GM23248 (cell line): ENCODE measurements around the gene MPPED2. TPM values are rescaled to one million over a fixed set of nuclear protein-coding genes. Genes with fewer than 3 reads are reported as not detected.

Experiments
- DNase-seq: peaks from one replicate; pipeline ENCODE4 v3.0.0-alpha.2; 2015
- H2AFZ ChIP-seq: fragments of 200-600 bp; sonication (generic); 2 replicates; pipeline ENCODE4 v1.6.1; 2016; ENCODE audit warnings: antibody characterized with exemption
- H3F3A ChIP-seq: fragments of 200-600 bp; sonication (generic); 2 replicates; pipeline ENCODE4 v1.6.1; 2016; ENCODE audit warnings: mild to moderate bottlenecking, antibody characterized with exemption, mixed run types; ENCODE audit not compliant: insufficient read depth
- H3K27ac ChIP-seq: fragments of 200-600 bp; sonication (generic); 2 replicates; pipeline ENCODE4 v1.5.1; 2016; ENCODE audit warnings: mild to moderate bottlenecking
- H3K27me3 ChIP-seq: fragments of 200-600 bp; sonication (generic); replicated peaks from 2 replicates; pipeline ENCODE4 v1.6.1; 2016; ENCODE audit warnings: mild to moderate bottlenecking; ENCODE audit not compliant: insufficient read depth
- H3K36me3 ChIP-seq: fragments of 200-600 bp; sonication (generic); 2 replicates; pipeline ENCODE4 v1.6.1; 2016; ENCODE audit warnings: low read depth, mild to moderate bottlenecking
- H3K4me1 ChIP-seq: fragments of 200-600 bp; sonication (generic); 2 replicates; pipeline ENCODE4 v1.6.1; 2016; ENCODE audit warnings: mild to moderate bottlenecking; ENCODE audit not compliant: insufficient read depth
- H3K4me2 ChIP-seq: fragments of 200-600 bp; sonication (generic); one replicate; pipeline ENCODE4 v1.6.1; 2016; ENCODE audit warnings: mild to moderate bottlenecking; ENCODE audit not compliant: unreplicated experiment
- H3K4me3 ChIP-seq: fragments of 200-600 bp; sonication (generic); 2 replicates; pipeline ENCODE4 v1.5.1; 2016; ENCODE audit warnings: mild to moderate bottlenecking
- H3K79me2 ChIP-seq: fragments of 200-600 bp; sonication (generic); 2 replicates; pipeline ENCODE4 v1.6.1; 2016; ENCODE audit warnings: mild to moderate bottlenecking; ENCODE audit not compliant: insufficient read depth
- H3K9ac ChIP-seq: fragments of 200-600 bp; sonication (generic); 2 replicates; pipeline ENCODE4 v1.6.1; 2016; ENCODE audit warnings: mild to moderate bottlenecking
- H3K9me2 ChIP-seq: fragments of 200-600 bp; sonication (generic); 2 replicates; pipeline ENCODE4 v1.6.1; 2016; ENCODE audit warnings: mixed run types, mild to moderate bottlenecking, moderate library complexity; ENCODE audit not compliant: insufficient read depth
- H3K9me3 ChIP-seq: fragments of 200-600 bp; sonication (generic); one replicate; pipeline ENCODE4 v1.6.1; 2017; ENCODE audit warnings: low read depth
- H4K20me1 ChIP-seq: fragments of 200-600 bp; sonication (generic); 2 replicates; pipeline ENCODE4 v1.6.0; 2016; ENCODE audit not compliant: insufficient read depth
- EZH2 ChIP-seq: fragments of 200-600 bp; sonication (generic); IDR thresholded peaks from 2 replicates; pipeline ENCODE4 v1.6.1; 2018; ENCODE audit warnings: antibody characterized with exemption, mild to moderate bottlenecking; ENCODE audit not compliant: insufficient read depth, poor library complexity, severe bottlenecking
- EZH2phosphoT487 ChIP-seq: fragments of 200-600 bp; sonication (generic); IDR thresholded peaks from 2 replicates; pipeline ENCODE4 v1.6.1; 2018; ENCODE audit warnings: antibody characterized with exemption, moderate library complexity, mild to moderate bottlenecking, low read depth; ENCODE audit not compliant: insufficient read depth
- WGBS, 2 experiments: methylation state at CpG; one replicate each; pipeline ENCODE4 v1.1.6; 2015 to 2017; ENCODE audit warnings: low lambda C conversion rate in 2 of 2, low coverage in 1 of 2; ENCODE audit errors: missing lambda C conversion rate in 2 of 2; 5-methylcytosine and 5-hydroxymethylcytosine counted together
- in situ Hi-C: fragments of 300-500 bp; cut with MboI; formaldehyde crosslinking; loops from 2 replicates; pipeline ENCODE4 v1.15.0; 2020
- polyA plus RNA-seq: library from polyadenylated mRNA; unstranded; fragments of >200 nt; fragmentation: Nextera tagmentation; extraction: Ambion mirVana; gene quantifications from 2 replicates; pipeline ENCODE4 v1.2.1, GENCODE V29; 2016
- total RNA-seq: library from RNA; depleted of rRNA; stranded (reverse); fragments of >200 nt; shearing (Covaris generic); gene quantifications from 2 replicates; pipeline ENCODE4 v1.2.3, GENCODE V29; 2014

The MPPED2 gene
- total and polyA plus RNA-seq, 2 experiments from 2014 or later: not detected

- H3K4me2 ChIP-seq: no peak overlapping the region
Observed at GRCh38 chr11:30457087-30457486, 129.1 kb downstream of the MPPED2 start.

DNA sequence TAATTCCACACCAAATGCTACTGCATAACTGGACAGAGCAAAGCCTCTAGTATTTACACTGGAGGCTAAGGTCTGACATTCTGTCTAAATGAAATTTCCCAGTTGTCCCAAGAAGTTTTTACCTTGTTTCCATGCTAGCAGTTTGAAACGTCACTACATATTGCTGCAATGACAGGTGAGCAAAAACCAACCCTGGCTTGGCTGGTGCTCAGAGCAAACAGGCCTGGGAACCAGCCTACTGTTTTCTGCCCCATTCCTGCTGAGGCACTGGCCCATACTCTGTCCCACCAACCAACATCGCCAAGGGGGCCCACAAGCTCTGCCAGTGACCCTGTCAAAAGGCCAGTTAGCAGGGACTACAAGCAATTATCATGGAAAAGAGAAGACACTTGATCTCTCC, 131.1 kb downstream of the MPPED2 start:
- TF ChIP-seq EZH2: no peak
- no peak for TF ChIP-seq EZH2phosphoT487
- in situ Hi-C loops: no loop called here
- 26 to 29% methylated on average over 2 of the region's 2 CpGs for WGBS, 2 experiments
- H3K27ac ChIP-seq: no peak overlapping the region
- no peaks in the 10 kb centered on the region for H3K4me1 ChIP-seq
- no peaks in the 10 kb centered on the region for H3F3A ChIP-seq
- H3K79me2 ChIP-seq: no peaks in the 10 kb centered on the region
- no peaks in the 10 kb centered on the region for H3K9me2 ChIP-seq
- no peak overlapping the region for H3K9ac ChIP-seq
- H3K27me3 ChIP-seq: no peaks in the 10 kb centered on the region
- H3K36me3 ChIP-seq: no peaks in the 10 kb centered on the region
- no peak for DNase-seq
- no peak overlapping the region for H2AFZ ChIP-seq
- H3K9me3 ChIP-seq: no peaks in the 10 kb centered on the region
- no peak overlapping the region for H3K4me3 ChIP-seq
- H3K4me2 ChIP-seq: no peak overlapping the region
- H4K20me1 ChIP-seq: no peaks in the 10 kb centered on the region

More at GRCh38 chr11:30457087-30457486, 129.1 kb downstream of the MPPED2 start:
- WGBS, 2 experiments: 59 to 75% methylated on average over 3 of the region's 3 CpGs
- H3K36me3 ChIP-seq: no peaks in the 10 kb centered on the region
- no peaks in the 10 kb centered on the region for H3K4me1 ChIP-seq
- no peak overlapping the region for H3K4me3 ChIP-seq
- H3K9me3 ChIP-seq: no peaks in the 10 kb centered on the region
- DNase-seq: no peak
- no peak for TF ChIP-seq EZH2phosphoT487
- TF ChIP-seq EZH2: no peak
- no peaks in the 10 kb centered on the region for H4K20me1 ChIP-seq
- H2AFZ ChIP-seq: no peak overlapping the region
- no peaks in the 10 kb centered on the region for H3F3A ChIP-seq
- H3K9me2 ChIP-seq: no peaks in the 10 kb centered on the region
- H3K79me2 ChIP-seq: no peaks in the 10 kb centered on the region
- no peaks in the 10 kb centered on the region for H3K27me3 ChIP-seq
- H3K27ac ChIP-seq: no peak overlapping the region
- no peak overlapping the region for H3K9ac ChIP-seq
- in situ Hi-C loops: no loop called here

DNA sequence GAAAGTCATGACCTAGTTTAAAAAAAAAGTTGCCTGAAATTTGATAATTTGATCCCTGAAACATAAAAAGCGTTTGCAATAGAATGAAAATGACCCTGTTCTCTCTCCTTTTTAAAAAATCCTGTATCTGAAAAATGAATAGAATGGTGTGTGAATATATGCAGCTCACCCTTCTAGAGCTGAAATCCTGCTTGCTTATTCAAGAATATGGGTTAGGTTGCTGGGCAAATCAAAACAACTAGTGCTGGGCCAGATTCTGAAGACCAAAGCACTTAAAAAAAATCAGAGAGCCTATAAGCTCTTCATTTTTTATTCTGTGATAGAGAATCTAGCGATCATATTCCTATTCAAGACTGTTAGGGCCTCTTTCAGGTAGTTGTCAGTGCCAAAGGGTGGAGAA, 131.6 kb downstream of the MPPED2 start:
- Histone ChIP-seq H3K4me3 (no peak overlapping the region), H3K4me1 (no peaks in the 10 kb centered on the region), H3K9me3 (no peaks in the 10 kb centered on the region), H3K79me2 (no peaks in the 10 kb centered on the region), H3K27ac (no peak overlapping the region), H3K9ac (no peak overlapping the region), H3K27me3 (no peaks in the 10 kb centered on the region), H3K9me2 (no peaks in the 10 kb centered on the region), H3K4me2 (no peak overlapping the region), H3K36me3 (no peaks in the 10 kb centered on the region), H2AFZ (no peak overlapping the region), H4K20me1 (no peaks in the 10 kb centered on the region), H3F3A (no peaks in the 10 kb centered on the region)
- DNase-seq: no peak
- in situ Hi-C loops: no loop called here
- no peak for TF ChIP-seq EZH2phosphoT487
- 7 to 11% methylated on average over 2 of the region's 2 CpGs for WGBS, 2 experiments

GRCh38 chr11:30454111-30454510, 132.0 kb downstream of the MPPED2 start:
- Histone ChIP-seq H3K9me2 (no peaks in the 10 kb centered on the region), H3K9me3 (no peaks in the 10 kb centered on the region), H2AFZ (no peak overlapping the region), H3K79me2 (no peaks in the 10 kb centered on the region), H3K27me3 (no peaks in the 10 kb centered on the region), H3K36me3 (no peaks in the 10 kb centered on the region), H3K4me3 (no peak overlapping the region), H3F3A (no peaks in the 10 kb centered on the region), H4K20me1 (no peaks in the 10 kb centered on the region), H3K9ac (no peak overlapping the region), H3K4me1 (no peaks in the 10 kb centered on the region), H3K4me2 (no peak overlapping the region), H3K27ac (no peak overlapping the region)
- DNase-seq: no peak
- TF ChIP-seq EZH2: no peak
- TF ChIP-seq EZH2phosphoT487: no peak
- 41 to 43% methylated on average over 5 of the region's 5 CpGs for WGBS, 2 experiments
- in situ Hi-C loops: no loop called here

DNA sequence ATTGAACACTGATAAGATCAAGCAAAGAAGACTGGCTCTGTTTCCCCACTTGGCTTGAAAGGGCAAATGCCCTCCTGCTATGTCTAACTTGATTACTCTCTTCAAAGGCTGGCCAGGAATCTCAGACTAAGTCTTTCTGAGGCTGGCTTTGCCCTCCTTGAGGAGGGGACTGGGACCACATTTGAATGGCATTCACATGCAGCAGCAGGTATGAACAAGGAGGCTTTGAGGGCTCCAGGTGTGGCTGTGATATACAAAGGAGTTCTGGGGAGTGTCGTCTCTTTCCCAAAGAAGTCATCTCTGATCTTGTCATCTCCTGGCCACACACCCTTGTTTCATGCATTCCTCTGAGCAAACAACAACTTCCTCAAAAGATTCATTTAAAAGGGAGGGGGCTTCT, 132.4 kb downstream of the MPPED2 start:
- in situ Hi-C loops: no loop called here
- no peak overlapping the region for H3K9ac ChIP-seq
- no peak overlapping the region for H3K4me2 ChIP-seq
- H3F3A ChIP-seq: no peaks in the 10 kb centered on the region
- H3K9me2 ChIP-seq: no peaks in the 10 kb centered on the region
- H3K27me3 ChIP-seq: no peaks in the 10 kb centered on the region
- H3K4me1 ChIP-seq: no peaks in the 10 kb centered on the region
- no peaks in the 10 kb centered on the region for H3K79me2 ChIP-seq
- TF ChIP-seq EZH2phosphoT487 (no peak), EZH2 (no peak)
- no peak overlapping the region for H3K27ac ChIP-seq
- H3K4me3 ChIP-seq: no peak overlapping the region
- H4K20me1 ChIP-seq: no peaks in the 10 kb centered on the region
- no peak overlapping the region for H2AFZ ChIP-seq
- H3K36me3 ChIP-seq: no peaks in the 10 kb centered on the region
- no peaks in the 10 kb centered on the region for H3K9me3 ChIP-seq
- DNase-seq: no peak
- 71 to 78% methylated on average over 1 of the region's 1 CpG for WGBS, 2 experiments
